ENCODE results near the gene PGAP1. TPM values are rescaled to one million over a fixed set of nuclear protein-coding genes. Genes with fewer than 3 reads are reported as not detected.

The PGAP1 gene
- total RNA-seq, 1 experiment from 2014 or later = 15.7 TPM

GRCh38 chr2:196925051-196925767 lies 1.3 kb downstream of the PGAP1 start:
- peak overlapping the region; percentile 89 for H3K27ac ChIP-seq (ENCODE audit: low read length)
- ChIA-PET POLR2A (interaction anchor here (0.7 kb wide), 1 partner anchor 102 kb away, joined by 3 read pairs; no protein-coding TSS in a partner anchor), CTCF (no interaction called here)
- no peaks in the 10 kb centered on the region for H3K27me3 ChIP-seq (ENCODE audit: control insufficient read depth, insufficient read depth, low read length)
- no peaks in the 10 kb centered on the region for H3K9me3 ChIP-seq (ENCODE audit: control insufficient read depth, insufficient read depth, low read depth, low read length)
- no peak for DNase-seq (ENCODE audit: low read depth, low spot score)
- TF ChIP-seq, protein P1, sequence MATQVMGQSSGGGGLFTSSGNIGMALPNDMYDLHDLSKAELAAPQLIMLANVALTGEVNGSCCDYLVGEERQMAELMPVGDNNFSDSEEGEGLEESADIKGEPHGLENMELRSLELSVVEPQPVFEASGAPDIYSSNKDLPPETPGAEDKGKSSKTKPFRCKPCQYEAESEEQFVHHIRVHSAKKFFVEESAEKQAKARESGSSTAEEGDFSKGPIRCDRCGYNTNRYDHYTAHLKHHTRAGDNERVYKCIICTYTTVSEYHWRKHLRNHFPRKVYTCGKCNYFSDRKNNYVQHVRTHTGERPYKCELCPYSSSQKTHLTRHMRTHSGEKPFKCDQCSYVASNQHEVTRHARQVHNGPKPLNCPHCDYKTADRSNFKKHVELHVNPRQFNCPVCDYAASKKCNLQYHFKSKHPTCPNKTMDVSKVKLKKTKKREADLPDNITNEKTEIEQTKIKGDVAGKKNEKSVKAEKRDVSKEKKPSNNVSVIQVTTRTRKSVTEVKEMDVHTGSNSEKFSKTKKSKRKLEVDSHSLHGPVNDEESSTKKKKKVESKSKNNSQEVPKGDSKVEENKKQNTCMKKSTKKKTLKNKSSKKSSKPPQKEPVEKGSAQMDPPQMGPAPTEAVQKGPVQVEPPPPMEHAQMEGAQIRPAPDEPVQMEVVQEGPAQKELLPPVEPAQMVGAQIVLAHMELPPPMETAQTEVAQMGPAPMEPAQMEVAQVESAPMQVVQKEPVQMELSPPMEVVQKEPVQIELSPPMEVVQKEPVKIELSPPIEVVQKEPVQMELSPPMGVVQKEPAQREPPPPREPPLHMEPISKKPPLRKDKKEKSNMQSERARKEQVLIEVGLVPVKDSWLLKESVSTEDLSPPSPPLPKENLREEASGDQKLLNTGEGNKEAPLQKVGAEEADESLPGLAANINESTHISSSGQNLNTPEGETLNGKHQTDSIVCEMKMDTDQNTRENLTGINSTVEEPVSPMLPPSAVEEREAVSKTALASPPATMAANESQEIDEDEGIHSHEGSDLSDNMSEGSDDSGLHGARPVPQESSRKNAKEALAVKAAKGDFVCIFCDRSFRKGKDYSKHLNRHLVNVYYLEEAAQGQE (IDR thresholded peaks at IDR 0.05; ENCODE audit: insufficient read depth in 1 of 2, low read depth in 2 of 2, low read length in 1 of 2) = no peak
- TF ChIP-seq TCF7L2 (IDR thresholded peaks at IDR 0.05; ENCODE audit: low read depth, low read length) (no peak), POLR2AphosphoS5 (IDR thresholded peaks at IDR 0.05; ENCODE audit: low read depth, low read length) (no peak), SIN3A (IDR thresholded peaks at IDR 0.05; ENCODE audit: borderline replicate concordance, insufficient read depth, low read depth, low read length) (no peak)
- TF ChIP-seq, protein P2, sequence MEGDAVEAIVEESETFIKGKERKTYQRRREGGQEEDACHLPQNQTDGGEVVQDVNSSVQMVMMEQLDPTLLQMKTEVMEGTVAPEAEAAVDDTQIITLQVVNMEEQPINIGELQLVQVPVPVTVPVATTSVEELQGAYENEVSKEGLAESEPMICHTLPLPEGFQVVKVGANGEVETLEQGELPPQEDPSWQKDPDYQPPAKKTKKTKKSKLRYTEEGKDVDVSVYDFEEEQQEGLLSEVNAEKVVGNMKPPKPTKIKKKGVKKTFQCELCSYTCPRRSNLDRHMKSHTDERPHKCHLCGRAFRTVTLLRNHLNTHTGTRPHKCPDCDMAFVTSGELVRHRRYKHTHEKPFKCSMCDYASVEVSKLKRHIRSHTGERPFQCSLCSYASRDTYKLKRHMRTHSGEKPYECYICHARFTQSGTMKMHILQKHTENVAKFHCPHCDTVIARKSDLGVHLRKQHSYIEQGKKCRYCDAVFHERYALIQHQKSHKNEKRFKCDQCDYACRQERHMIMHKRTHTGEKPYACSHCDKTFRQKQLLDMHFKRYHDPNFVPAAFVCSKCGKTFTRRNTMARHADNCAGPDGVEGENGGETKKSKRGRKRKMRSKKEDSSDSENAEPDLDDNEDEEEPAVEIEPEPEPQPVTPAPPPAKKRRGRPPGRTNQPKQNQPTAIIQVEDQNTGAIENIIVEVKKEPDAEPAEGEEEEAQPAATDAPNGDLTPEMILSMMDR (IDR thresholded peaks at IDR 0.05) = no peak
- ATAC-seq = peak; percentile 1; the same call in 1 of the 2 replicates
- BruUV-seq (replicated peaks) = no TSS peak
- peak overlapping the region; percentile 86 to 94 for H3K4me3 ChIP-seq (ENCODE audit: low read depth in 2 of 2, low read length in 2 of 2)
- no peaks in the 10 kb centered on the region; the same call in 1 of the 2 replicates for H3K36me3 ChIP-seq (ENCODE audit: control insufficient read depth, insufficient read depth, low read length)
- H3K4me1 ChIP-seq (ENCODE audit: control insufficient read depth, insufficient read depth, low read length) = peaks cover 15% of the 10 kb centered on the region
- in situ Hi-C loops (cut with HindIII; ENCODE audit: low pct_unique_long_range_greater_than_20kb, low sequenced_read_pairs) (no loop called here), intact Hi-C loops (cut with micrococcal nuclease; ENCODE audit: unreplicated experiment) (no loop called here)

DNA sequence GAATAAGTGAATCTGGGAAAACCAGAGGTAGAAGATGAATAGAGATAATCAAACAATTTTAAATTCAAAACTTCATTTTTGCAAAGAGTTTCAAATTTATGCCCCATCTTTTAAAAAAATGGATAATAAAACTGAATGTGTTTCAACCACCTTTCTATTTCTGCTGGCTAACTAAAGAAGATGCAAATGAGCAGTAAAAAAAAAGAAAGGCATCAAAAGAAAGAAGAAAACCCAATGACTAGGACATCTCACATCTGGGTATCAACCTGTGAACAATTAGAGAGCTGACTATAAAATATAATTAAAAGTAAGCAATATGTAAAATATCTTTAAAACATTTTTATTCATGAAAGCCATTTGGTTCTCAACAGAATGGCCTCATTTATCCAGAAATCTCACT lies 2.5 kb downstream of the PGAP1 start:
- H3K36me3 ChIP-seq (ENCODE audit: control insufficient read depth, insufficient read depth, low read length) = no peaks in the 10 kb centered on the region; the same call in 1 of the 2 replicates
- H3K4me1 ChIP-seq (ENCODE audit: control insufficient read depth, insufficient read depth, low read length) = peaks cover 15% of the 10 kb centered on the region
- no TSS peak for BruUV-seq (replicated peaks)
- no peaks in the 10 kb centered on the region for H3K27me3 ChIP-seq (ENCODE audit: control insufficient read depth, insufficient read depth, low read length)
- intact Hi-C loops (cut with micrococcal nuclease; ENCODE audit: unreplicated experiment) = no loop called here
- ATAC-seq = no peak
- no peaks in the 10 kb centered on the region; the same call in 1 of the 2 replicates for H3K9me3 ChIP-seq (ENCODE audit: control insufficient read depth, insufficient read depth, low read depth, low read length)
- ChIA-PET POLR2A (no interaction called here), CTCF (no interaction called here)
- no peak for TF ChIP-seq SIN3A (IDR thresholded peaks at IDR 0.05; ENCODE audit: borderline replicate concordance, insufficient read depth, low read depth, low read length)
- in situ Hi-C loops (cut with HindIII; ENCODE audit: low pct_unique_long_range_greater_than_20kb, low sequenced_read_pairs) = no loop called here
- no peak for DNase-seq (ENCODE audit: low read depth, low spot score)
- peak overlapping the region in 1 of 2 experiments; percentile 86; a peak in 3 of 4 replicates for H3K4me3 ChIP-seq (ENCODE audit: low read depth in 2 of 2, low read length in 2 of 2)
- peak overlapping the region; percentile 89; the same call in 1 of the 2 replicates for H3K27ac ChIP-seq (ENCODE audit: low read length)

DNA sequence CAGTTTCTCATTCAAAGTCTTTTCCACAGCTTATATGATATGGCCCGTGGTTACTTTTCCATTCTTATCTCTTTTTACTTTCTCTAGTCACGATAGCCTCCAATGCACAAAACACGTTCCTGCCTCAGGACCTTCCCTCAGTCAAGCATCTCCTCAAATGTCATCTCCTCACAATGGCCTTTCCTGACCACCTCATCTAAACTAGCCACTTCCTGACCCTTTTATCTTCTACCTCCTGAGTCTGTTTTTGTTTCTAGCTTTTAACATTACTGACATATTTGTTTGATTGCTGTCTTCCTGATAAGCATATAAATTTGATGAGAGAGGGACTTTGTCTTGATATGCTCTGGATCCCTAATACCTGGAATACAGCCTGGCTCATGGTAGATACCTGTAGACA lies 7.6 kb downstream of the PGAP1 start:
- ChIA-PET CTCF (no interaction called here), POLR2A (no interaction called here)
- Histone ChIP-seq H3K4me3 (ENCODE audit: low read depth in 2 of 2, low read length in 2 of 2) (no peak overlapping the region), H3K27ac (ENCODE audit: low read length) (no peak overlapping the region), H3K9me3 (ENCODE audit: control insufficient read depth, insufficient read depth, low read depth, low read length) (peaks cover 8% of the 10 kb centered on the region), H3K4me1 (ENCODE audit: control insufficient read depth, insufficient read depth, low read length) (peaks cover 1% of the 10 kb centered on the region; the same call in 1 of the 2 replicates), H3K36me3 (ENCODE audit: control insufficient read depth, insufficient read depth, low read length) (no peaks in the 10 kb centered on the region), H3K27me3 (ENCODE audit: control insufficient read depth, insufficient read depth, low read length) (no peaks in the 10 kb centered on the region)
- intact Hi-C loops (cut with micrococcal nuclease; ENCODE audit: unreplicated experiment) (no loop called here), in situ Hi-C loops (cut with HindIII; ENCODE audit: low pct_unique_long_range_greater_than_20kb, low sequenced_read_pairs) (no loop called here)
- DNase-seq (ENCODE audit: low read depth, low spot score) (no peak), ATAC-seq (no peak)
- no TSS peak for BruUV-seq (replicated peaks)
- TF ChIP-seq, protein P2 (IDR thresholded peaks at IDR 0.05) = no peak
- TF ChIP-seq TCF7L2 (IDR thresholded peaks at IDR 0.05; ENCODE audit: low read depth, low read length) (no peak), POLR2AphosphoS5 (IDR thresholded peaks at IDR 0.05; ENCODE audit: low read depth, low read length) (no peak), SIN3A (IDR thresholded peaks at IDR 0.05; ENCODE audit: borderline replicate concordance, insufficient read depth, low read depth, low read length) (no peak)
- TF ChIP-seq, protein P1 (IDR thresholded peaks at IDR 0.05; ENCODE audit: insufficient read depth in 1 of 2, low read depth in 2 of 2, low read length in 1 of 2) = no peak
